Measurements from ENCODE around the gene IL17D. TPM values are rescaled to one million over a fixed set of nuclear protein-coding genes. Genes with fewer than 3 reads are reported as not detected.

Gene IL17D
- total RNA-seq, 1 experiment from 2014 or later = 0.59 TPM

DNA sequence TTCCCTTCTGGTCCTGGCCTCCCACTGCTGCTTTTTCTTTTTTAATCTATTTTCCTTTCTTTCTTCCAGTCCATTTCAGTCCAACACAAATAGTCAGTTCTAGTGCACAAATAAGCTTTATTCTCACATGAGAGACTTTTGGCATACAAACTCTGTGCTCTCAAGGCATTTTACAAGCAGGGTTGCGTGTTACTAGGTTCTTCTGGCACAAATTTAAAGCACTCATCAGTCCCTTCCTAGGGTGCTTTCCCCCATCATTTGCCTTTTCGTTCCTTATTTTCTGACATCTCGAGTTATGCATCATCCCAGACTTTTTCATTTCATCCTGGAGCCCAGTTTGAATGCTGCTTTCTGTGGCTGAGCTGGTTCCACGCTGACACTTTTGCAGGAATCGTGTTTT lies 29.8 kb upstream of the IL17D start:
- no peak for ATAC-seq
- Mint-ChIP-seq H3K36me3 (no peaks in the 10 kb centered on the region), H3K27ac (no peak overlapping the region), H3K9me3 (no peaks in the 10 kb centered on the region), H3K4me3 (no peak overlapping the region), H3K4me1 (peaks cover 9% of the 10 kb centered on the region), H3K27me3 (ENCODE audit: low read depth) (no peaks in the 10 kb centered on the region)
- ChIA-PET POLR2A (no interaction called here), CTCF (no interaction called here)
- TF ChIP-seq, protein P1, sequence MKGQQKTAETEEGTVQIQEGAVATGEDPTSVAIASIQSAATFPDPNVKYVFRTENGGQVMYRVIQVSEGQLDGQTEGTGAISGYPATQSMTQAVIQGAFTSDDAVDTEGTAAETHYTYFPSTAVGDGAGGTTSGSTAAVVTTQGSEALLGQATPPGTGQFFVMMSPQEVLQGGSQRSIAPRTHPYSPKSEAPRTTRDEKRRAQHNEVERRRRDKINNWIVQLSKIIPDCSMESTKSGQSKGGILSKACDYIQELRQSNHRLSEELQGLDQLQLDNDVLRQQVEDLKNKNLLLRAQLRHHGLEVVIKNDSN (CRISPR knock-in tag; IDR thresholded peaks at IDR 0.05) = no peak
- TF ChIP-seq, protein P2, sequence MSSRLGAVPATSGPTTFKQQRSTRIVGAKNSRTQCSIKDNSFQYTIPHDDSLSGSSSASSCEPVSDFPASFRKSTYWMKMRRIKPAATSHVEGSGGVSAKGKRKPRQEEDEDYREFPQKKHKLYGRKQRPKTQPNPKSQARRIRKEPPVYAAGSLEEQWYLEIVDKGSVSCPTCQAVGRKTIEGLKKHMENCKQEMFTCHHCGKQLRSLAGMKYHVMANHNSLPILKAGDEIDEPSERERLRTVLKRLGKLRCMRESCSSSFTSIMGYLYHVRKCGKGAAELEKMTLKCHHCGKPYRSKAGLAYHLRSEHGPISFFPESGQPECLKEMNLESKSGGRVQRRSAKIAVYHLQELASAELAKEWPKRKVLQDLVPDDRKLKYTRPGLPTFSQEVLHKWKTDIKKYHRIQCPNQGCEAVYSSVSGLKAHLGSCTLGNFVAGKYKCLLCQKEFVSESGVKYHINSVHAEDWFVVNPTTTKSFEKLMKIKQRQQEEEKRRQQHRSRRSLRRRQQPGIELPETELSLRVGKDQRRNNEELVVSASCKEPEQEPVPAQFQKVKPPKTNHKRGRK (CRISPR knock-in tag; IDR thresholded peaks at IDR 0.05; ENCODE audit: borderline replicate concordance) = no peak
- TF ChIP-seq KAT7 (CRISPR knock-in tag; IDR thresholded peaks at IDR 0.05; ENCODE audit: borderline replicate concordance) (no peak), ZNF423 (CRISPR knock-in tag; IDR thresholded peaks at IDR 0.05) (no peak)
- TF ChIP-seq, protein P3, sequence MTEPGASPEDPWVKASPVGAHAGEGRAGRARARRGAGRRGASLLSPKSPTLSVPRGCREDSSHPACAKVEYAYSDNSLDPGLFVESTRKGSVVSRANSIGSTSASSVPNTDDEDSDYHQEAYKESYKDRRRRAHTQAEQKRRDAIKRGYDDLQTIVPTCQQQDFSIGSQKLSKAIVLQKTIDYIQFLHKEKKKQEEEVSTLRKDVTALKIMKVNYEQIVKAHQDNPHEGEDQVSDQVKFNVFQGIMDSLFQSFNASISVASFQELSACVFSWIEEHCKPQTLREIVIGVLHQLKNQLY (CRISPR knock-in tag; IDR thresholded peaks at IDR 0.05) = no peak
- TF ChIP-seq, protein P4, sequence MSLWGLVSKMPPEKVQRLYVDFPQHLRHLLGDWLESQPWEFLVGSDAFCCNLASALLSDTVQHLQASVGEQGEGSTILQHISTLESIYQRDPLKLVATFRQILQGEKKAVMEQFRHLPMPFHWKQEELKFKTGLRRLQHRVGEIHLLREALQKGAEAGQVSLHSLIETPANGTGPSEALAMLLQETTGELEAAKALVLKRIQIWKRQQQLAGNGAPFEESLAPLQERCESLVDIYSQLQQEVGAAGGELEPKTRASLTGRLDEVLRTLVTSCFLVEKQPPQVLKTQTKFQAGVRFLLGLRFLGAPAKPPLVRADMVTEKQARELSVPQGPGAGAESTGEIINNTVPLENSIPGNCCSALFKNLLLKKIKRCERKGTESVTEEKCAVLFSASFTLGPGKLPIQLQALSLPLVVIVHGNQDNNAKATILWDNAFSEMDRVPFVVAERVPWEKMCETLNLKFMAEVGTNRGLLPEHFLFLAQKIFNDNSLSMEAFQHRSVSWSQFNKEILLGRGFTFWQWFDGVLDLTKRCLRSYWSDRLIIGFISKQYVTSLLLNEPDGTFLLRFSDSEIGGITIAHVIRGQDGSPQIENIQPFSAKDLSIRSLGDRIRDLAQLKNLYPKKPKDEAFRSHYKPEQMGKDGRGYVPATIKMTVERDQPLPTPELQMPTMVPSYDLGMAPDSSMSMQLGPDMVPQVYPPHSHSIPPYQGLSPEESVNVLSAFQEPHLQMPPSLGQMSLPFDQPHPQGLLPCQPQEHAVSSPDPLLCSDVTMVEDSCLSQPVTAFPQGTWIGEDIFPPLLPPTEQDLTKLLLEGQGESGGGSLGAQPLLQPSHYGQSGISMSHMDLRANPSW (CRISPR knock-in tag; conservative IDR thresholded peaks at IDR 0.05; ENCODE audit: low read depth) = no peak
- no peak for DNase-seq (ENCODE audit: low spot score)

DNA sequence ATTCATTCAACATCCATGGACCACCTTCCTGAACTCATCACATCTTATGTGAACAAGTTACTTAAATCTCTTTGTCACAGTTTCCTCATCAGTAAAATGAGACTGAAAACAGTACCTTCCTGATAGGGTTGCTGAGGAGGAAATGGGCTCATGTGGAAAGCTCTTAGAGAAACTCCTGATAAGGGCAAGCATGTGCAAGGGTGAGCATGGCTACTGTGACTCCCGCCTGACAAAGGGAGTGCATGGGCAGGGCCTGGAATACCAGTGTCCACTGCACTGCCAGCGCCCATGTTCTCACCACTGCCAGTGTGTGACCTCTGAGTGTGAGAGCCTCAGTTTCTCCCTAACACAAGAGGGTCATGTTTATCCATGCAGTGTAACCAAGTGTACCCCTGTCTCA lies 27.3 kb upstream of the IL17D start:
- Mint-ChIP-seq H3K27me3 (ENCODE audit: low read depth) (no peaks in the 10 kb centered on the region), H3K9me3 (no peaks in the 10 kb centered on the region), H3K4me3 (no peak overlapping the region), H3K36me3 (no peaks in the 10 kb centered on the region), H3K27ac (no peak overlapping the region), H3K4me1 (peaks cover 13% of the 10 kb centered on the region)
- POLR2A ChIA-PET = no interaction called here
- CTCF ChIA-PET = no interaction called here
- no peak for DNase-seq (ENCODE audit: low spot score)
- ATAC-seq = no peak
- TF ChIP-seq, protein P5, sequence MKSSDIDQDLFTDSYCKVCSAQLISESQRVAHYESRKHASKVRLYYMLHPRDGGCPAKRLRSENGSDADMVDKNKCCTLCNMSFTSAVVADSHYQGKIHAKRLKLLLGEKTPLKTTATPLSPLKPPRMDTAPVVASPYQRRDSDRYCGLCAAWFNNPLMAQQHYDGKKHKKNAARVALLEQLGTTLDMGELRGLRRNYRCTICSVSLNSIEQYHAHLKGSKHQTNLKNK (CRISPR knock-in tag; IDR thresholded peaks at IDR 0.05) = no peak
- TF ChIP-seq NR3C1 (CRISPR knock-in tag; conservative IDR thresholded peaks at IDR 0.05; ENCODE audit: low read depth) (no peak), ZNF396 (CRISPR knock-in tag; IDR thresholded peaks at IDR 0.05; ENCODE audit: borderline replicate concordance) (no peak), ETV6 (CRISPR knock-in tag; IDR thresholded peaks at IDR 0.05) (no peak), ZNF416 (CRISPR knock-in tag; IDR thresholded peaks at IDR 0.05) (no peak), ATF1 (CRISPR knock-in tag; IDR thresholded peaks at IDR 0.05) (no peak), FOXK1 (CRISPR knock-in tag; IDR thresholded peaks at IDR 0.05) (no peak), ZNF121 (CRISPR knock-in tag; IDR thresholded peaks at IDR 0.05) (no peak), KAT7 (CRISPR knock-in tag; IDR thresholded peaks at IDR 0.05; ENCODE audit: borderline replicate concordance) (no peak), TEAD1 (CRISPR knock-in tag; IDR thresholded peaks at IDR 0.05) (no peak), OVOL2 (CRISPR knock-in tag; IDR thresholded peaks at IDR 0.05; ENCODE audit: borderline replicate concordance) (no peak), CBFB (CRISPR knock-in tag; IDR thresholded peaks at IDR 0.05; ENCODE audit: low read depth) (no peak)
- TF ChIP-seq, protein P6, sequence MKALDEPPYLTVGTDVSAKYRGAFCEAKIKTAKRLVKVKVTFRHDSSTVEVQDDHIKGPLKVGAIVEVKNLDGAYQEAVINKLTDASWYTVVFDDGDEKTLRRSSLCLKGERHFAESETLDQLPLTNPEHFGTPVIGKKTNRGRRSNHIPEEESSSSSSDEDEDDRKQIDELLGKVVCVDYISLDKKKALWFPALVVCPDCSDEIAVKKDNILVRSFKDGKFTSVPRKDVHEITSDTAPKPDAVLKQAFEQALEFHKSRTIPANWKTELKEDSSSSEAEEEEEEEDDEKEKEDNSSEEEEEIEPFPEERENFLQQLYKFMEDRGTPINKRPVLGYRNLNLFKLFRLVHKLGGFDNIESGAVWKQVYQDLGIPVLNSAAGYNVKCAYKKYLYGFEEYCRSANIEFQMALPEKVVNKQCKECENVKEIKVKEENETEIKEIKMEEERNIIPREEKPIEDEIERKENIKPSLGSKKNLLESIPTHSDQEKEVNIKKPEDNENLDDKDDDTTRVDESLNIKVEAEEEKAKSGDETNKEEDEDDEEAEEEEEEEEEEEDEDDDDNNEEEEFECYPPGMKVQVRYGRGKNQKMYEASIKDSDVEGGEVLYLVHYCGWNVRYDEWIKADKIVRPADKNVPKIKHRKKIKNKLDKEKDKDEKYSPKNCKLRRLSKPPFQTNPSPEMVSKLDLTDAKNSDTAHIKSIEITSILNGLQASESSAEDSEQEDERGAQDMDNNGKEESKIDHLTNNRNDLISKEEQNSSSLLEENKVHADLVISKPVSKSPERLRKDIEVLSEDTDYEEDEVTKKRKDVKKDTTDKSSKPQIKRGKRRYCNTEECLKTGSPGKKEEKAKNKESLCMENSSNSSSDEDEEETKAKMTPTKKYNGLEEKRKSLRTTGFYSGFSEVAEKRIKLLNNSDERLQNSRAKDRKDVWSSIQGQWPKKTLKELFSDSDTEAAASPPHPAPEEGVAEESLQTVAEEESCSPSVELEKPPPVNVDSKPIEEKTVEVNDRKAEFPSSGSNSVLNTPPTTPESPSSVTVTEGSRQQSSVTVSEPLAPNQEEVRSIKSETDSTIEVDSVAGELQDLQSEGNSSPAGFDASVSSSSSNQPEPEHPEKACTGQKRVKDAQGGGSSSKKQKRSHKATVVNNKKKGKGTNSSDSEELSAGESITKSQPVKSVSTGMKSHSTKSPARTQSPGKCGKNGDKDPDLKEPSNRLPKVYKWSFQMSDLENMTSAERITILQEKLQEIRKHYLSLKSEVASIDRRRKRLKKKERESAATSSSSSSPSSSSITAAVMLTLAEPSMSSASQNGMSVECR (CRISPR knock-in tag; IDR thresholded peaks at IDR 0.05; ENCODE audit: borderline replicate concordance) = no peak
- TF ChIP-seq, protein P7, sequence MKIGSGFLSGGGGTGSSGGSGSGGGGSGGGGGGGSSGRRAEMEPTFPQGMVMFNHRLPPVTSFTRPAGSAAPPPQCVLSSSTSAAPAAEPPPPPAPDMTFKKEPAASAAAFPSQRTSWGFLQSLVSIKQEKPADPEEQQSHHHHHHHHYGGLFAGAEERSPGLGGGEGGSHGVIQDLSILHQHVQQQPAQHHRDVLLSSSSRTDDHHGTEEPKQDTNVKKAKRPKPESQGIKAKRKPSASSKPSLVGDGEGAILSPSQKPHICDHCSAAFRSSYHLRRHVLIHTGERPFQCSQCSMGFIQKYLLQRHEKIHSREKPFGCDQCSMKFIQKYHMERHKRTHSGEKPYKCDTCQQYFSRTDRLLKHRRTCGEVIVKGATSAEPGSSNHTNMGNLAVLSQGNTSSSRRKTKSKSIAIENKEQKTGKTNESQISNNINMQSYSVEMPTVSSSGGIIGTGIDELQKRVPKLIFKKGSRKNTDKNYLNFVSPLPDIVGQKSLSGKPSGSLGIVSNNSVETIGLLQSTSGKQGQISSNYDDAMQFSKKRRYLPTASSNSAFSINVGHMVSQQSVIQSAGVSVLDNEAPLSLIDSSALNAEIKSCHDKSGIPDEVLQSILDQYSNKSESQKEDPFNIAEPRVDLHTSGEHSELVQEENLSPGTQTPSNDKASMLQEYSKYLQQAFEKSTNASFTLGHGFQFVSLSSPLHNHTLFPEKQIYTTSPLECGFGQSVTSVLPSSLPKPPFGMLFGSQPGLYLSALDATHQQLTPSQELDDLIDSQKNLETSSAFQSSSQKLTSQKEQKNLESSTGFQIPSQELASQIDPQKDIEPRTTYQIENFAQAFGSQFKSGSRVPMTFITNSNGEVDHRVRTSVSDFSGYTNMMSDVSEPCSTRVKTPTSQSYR (CRISPR knock-in tag; IDR thresholded peaks at IDR 0.05) = no peak
- TF ChIP-seq, protein P8, sequence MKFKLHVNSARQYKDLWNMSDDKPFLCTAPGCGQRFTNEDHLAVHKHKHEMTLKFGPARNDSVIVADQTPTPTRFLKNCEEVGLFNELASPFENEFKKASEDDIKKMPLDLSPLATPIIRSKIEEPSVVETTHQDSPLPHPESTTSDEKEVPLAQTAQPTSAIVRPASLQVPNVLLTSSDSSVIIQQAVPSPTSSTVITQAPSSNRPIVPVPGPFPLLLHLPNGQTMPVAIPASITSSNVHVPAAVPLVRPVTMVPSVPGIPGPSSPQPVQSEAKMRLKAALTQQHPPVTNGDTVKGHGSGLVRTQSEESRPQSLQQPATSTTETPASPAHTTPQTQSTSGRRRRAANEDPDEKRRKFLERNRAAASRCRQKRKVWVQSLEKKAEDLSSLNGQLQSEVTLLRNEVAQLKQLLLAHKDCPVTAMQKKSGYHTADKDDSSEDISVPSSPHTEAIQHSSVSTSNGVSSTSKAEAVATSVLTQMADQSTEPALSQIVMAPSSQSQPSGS (CRISPR knock-in tag; IDR thresholded peaks at IDR 0.05; ENCODE audit: borderline replicate concordance, low read depth) = no peak
